GM23248 (cell line): ENCODE results near the gene GORASP1. TPM values are rescaled to one million over a fixed set of nuclear protein-coding genes. Genes with fewer than 3 reads are reported as not detected.

ENCODE experiments used
- DNase-seq: peaks from one replicate; pipeline ENCODE4 v3.0.0-alpha.2; 2015
- H2AFZ ChIP-seq: fragments of 200-600 bp; sonication (generic); 2 replicates; pipeline ENCODE4 v1.6.1; 2016; ENCODE audit warnings: antibody characterized with exemption
- H3F3A ChIP-seq: fragments of 200-600 bp; sonication (generic); 2 replicates; pipeline ENCODE4 v1.6.1; 2016; ENCODE audit warnings: mild to moderate bottlenecking, antibody characterized with exemption, mixed run types; ENCODE audit not compliant: insufficient read depth
- H3K27ac ChIP-seq: fragments of 200-600 bp; sonication (generic); 2 replicates; pipeline ENCODE4 v1.5.1; 2016; ENCODE audit warnings: mild to moderate bottlenecking
- H3K27me3 ChIP-seq: fragments of 200-600 bp; sonication (generic); replicated peaks from 2 replicates; pipeline ENCODE4 v1.6.1; 2016; ENCODE audit warnings: mild to moderate bottlenecking; ENCODE audit not compliant: insufficient read depth
- H3K36me3 ChIP-seq: fragments of 200-600 bp; sonication (generic); 2 replicates; pipeline ENCODE4 v1.6.1; 2016; ENCODE audit warnings: low read depth, mild to moderate bottlenecking
- H3K4me1 ChIP-seq: fragments of 200-600 bp; sonication (generic); 2 replicates; pipeline ENCODE4 v1.6.1; 2016; ENCODE audit warnings: mild to moderate bottlenecking; ENCODE audit not compliant: insufficient read depth
- H3K4me2 ChIP-seq: fragments of 200-600 bp; sonication (generic); one replicate; pipeline ENCODE4 v1.6.1; 2016; ENCODE audit warnings: mild to moderate bottlenecking; ENCODE audit not compliant: unreplicated experiment
- H3K4me3 ChIP-seq: fragments of 200-600 bp; sonication (generic); 2 replicates; pipeline ENCODE4 v1.5.1; 2016; ENCODE audit warnings: mild to moderate bottlenecking
- H3K79me2 ChIP-seq: fragments of 200-600 bp; sonication (generic); 2 replicates; pipeline ENCODE4 v1.6.1; 2016; ENCODE audit warnings: mild to moderate bottlenecking; ENCODE audit not compliant: insufficient read depth
- H3K9ac ChIP-seq: fragments of 200-600 bp; sonication (generic); 2 replicates; pipeline ENCODE4 v1.6.1; 2016; ENCODE audit warnings: mild to moderate bottlenecking
- H3K9me2 ChIP-seq: fragments of 200-600 bp; sonication (generic); 2 replicates; pipeline ENCODE4 v1.6.1; 2016; ENCODE audit warnings: mixed run types, mild to moderate bottlenecking, moderate library complexity; ENCODE audit not compliant: insufficient read depth
- H3K9me3 ChIP-seq: fragments of 200-600 bp; sonication (generic); one replicate; pipeline ENCODE4 v1.6.1; 2017; ENCODE audit warnings: low read depth
- H4K20me1 ChIP-seq: fragments of 200-600 bp; sonication (generic); 2 replicates; pipeline ENCODE4 v1.6.0; 2016; ENCODE audit not compliant: insufficient read depth
- EZH2 ChIP-seq: fragments of 200-600 bp; sonication (generic); IDR thresholded peaks from 2 replicates; pipeline ENCODE4 v1.6.1; 2018; ENCODE audit warnings: antibody characterized with exemption, mild to moderate bottlenecking; ENCODE audit not compliant: insufficient read depth, poor library complexity, severe bottlenecking
- EZH2phosphoT487 ChIP-seq: fragments of 200-600 bp; sonication (generic); IDR thresholded peaks from 2 replicates; pipeline ENCODE4 v1.6.1; 2018; ENCODE audit warnings: antibody characterized with exemption, moderate library complexity, mild to moderate bottlenecking, low read depth; ENCODE audit not compliant: insufficient read depth
- WGBS, 2 experiments: methylation state at CpG; one replicate each; pipeline ENCODE4 v1.1.6; 2015 to 2017; ENCODE audit warnings: low lambda C conversion rate in 2 of 2, low coverage in 1 of 2; ENCODE audit errors: missing lambda C conversion rate in 2 of 2; 5-methylcytosine and 5-hydroxymethylcytosine counted together
- in situ Hi-C: fragments of 300-500 bp; cut with MboI; formaldehyde crosslinking; loops from 2 replicates; pipeline ENCODE4 v1.15.0; 2020
- polyA plus RNA-seq: library from polyadenylated mRNA; unstranded; fragments of >200 nt; fragmentation: Nextera tagmentation; extraction: Ambion mirVana; gene quantifications from 2 replicates; pipeline ENCODE4 v1.2.1, GENCODE V29; 2016
- total RNA-seq: library from RNA; depleted of rRNA; stranded (reverse); fragments of >200 nt; shearing (Covaris generic); gene quantifications from 2 replicates; pipeline ENCODE4 v1.2.3, GENCODE V29; 2014

Gene GORASP1
- total and polyA plus RNA-seq, 2 experiments from 2014 or later: 33.1 to 63.8 TPM

DNA sequence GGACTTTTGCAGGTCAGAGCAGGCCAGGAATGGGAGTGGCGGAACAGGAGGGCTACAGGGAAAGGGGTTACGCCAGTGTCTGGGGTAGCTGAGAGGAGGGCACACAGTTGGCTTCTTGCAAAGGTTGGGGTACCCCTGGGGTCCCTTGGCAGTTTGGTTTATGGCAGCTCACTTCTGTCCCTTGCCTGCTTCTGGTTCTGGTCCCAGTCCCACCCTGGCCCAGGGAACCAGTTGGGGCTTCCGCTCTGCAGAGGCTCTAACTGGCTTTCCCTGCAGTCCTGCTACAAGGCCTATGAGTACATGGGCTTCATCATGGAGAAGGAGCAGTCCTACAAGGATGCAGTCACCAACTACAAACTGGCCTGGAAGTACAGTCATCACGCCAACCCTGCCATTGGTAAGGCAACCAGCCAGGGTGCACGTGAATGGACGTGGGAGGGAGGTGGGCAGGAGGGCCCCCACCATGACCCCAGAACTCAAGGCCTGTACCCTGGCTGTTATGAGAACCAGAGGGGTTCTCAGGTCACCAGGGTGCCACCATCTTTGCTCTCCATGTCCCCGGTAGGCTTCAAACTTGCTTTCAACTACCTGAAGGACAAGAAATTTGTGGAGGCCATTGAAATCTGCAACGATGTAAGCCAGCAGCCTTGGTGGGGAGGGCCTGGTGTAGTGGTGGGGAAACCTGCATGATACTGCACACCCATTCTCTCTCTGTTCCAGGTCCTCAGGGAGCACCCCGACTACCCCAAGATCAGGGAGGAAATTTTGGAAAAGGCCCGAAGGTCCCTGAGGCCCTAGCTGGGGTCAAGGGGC is 30.8 kb upstream of the GORASP1 start:
- Histone ChIP-seq H4K20me1 (no peaks in the 10 kb centered on the region; the same call in 1 of the 2 replicates), H3K4me1 (peaks cover 19% of the 10 kb centered on the region), H3K36me3 (peaks cover 11% of the 10 kb centered on the region), H2AFZ (no peak overlapping the region), H3F3A (peaks cover 15% of the 10 kb centered on the region; the same call in 1 of the 2 replicates), H3K27me3 (no peaks in the 10 kb centered on the region), H3K27ac (no peak overlapping the region), H3K4me2 (no peak overlapping the region), H3K4me3 (no peak overlapping the region), H3K9me3 (no peaks in the 10 kb centered on the region), H3K9ac (no peak overlapping the region), H3K79me2 (peaks cover 32% of the 10 kb centered on the region), H3K9me2 (no peaks in the 10 kb centered on the region)
- in situ Hi-C loops: no loop called here
- WGBS, 2 experiments: 77 to 82% methylated on average over 9 to 10 of the region's 10 CpGs
- no peak for DNase-seq
- TF ChIP-seq EZH2: no peak

DNA sequence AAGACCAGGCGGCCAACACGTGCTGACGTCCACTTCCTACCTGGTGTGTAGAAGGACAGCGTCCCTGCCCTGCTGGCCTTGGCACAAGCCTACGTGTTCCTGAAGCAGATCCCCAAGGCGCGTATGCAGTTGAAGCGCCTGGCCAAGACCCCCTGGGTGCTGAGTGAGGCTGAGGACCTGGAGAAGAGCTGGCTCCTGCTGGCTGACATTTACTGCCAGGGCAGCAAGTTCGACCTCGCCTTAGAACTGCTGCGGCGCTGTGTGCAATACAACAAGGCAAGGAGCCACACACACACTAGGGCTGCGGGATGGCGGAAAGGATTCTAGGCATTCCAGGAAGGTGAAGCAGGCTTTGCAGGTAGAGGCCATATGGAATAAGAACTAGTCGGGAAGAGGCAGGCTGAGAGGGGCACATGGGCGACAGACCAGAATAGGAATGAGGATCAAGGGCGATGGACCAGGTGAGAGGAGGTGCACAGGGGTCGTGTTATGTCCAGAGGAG is 30.1 kb upstream of the GORASP1 start:
- Histone ChIP-seq H3K9me2 (no peaks in the 10 kb centered on the region), H2AFZ (no peak overlapping the region), H3K4me3 (no peak overlapping the region), H3K9ac (no peak overlapping the region), H3K4me1 (peaks cover 19% of the 10 kb centered on the region), H3F3A (peaks cover 15% of the 10 kb centered on the region; the same call in 1 of the 2 replicates), H4K20me1 (no peaks in the 10 kb centered on the region; the same call in 1 of the 2 replicates), H3K9me3 (no peaks in the 10 kb centered on the region), H3K36me3 (peaks cover 4% of the 10 kb centered on the region), H3K4me2 (no peak overlapping the region), H3K27ac (no peak overlapping the region), H3K79me2 (peaks cover 25% of the 10 kb centered on the region), H3K27me3 (no peaks in the 10 kb centered on the region)
- 91 to 94% methylated on average over 18 of the region's 18 CpGs for WGBS, 2 experiments
- TF ChIP-seq EZH2: no peak
- TF ChIP-seq EZH2phosphoT487: no peak
- DNase-seq: no peak
- in situ Hi-C loops: no loop called here

GRCh38 chr3:39136533-39137434 is 29.4 kb upstream of the GORASP1 start:
- Histone ChIP-seq H3K9me2 (no peaks in the 10 kb centered on the region), H3F3A (peaks cover 15% of the 10 kb centered on the region; the same call in 1 of the 2 replicates), H3K79me2 (peaks cover 18% of the 10 kb centered on the region), H4K20me1 (no peaks in the 10 kb centered on the region; the same call in 1 of the 2 replicates), H3K9me3 (no peaks in the 10 kb centered on the region), H3K4me3 (no peak overlapping the region), H3K27me3 (no peaks in the 10 kb centered on the region), H2AFZ (no peak overlapping the region), H3K36me3 (no peaks in the 10 kb centered on the region; the same call in 1 of the 2 replicates), H3K4me2 (no peak overlapping the region), H3K4me1 (peaks cover 16% of the 10 kb centered on the region), H3K27ac (no peak overlapping the region), H3K9ac (no peak overlapping the region)
- TF ChIP-seq EZH2phosphoT487 (no peak), EZH2 (no peak)
- WGBS, 2 experiments: 90 to 93% methylated on average over 21 of the region's 21 CpGs
- in situ Hi-C loops: no loop called here
- DNase-seq: no peak

DNA sequence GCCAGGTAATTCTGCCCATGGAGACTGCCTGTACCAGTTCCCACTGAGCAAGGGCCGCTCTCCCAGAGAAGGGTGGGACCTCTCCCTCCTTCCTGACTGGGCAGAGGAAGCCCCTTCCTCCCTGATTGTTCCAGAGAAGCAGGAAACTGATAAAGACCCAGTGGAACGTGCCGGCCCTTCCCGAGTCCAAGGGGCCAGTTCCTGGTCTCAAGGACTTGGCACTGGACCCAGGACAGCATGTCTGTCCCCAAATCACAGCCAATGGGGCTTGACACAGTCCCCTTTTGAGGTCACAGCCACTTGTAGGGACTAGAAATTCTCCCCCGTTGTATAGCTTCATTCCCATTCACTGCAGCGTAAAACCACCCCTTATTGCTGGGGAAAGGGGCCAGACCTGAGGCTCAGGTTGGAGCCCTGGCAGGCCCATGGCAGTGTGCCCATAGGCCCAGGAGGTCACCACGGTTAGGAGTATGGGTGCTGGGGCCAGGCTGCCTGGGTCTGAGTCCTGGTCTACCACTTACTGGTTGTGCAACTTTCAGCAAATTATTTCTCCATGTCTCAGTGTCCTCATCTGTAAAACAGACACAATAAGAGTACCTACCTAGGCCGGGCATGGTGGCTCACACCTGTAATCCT is 27.9 kb upstream of the GORASP1 start:
- Histone ChIP-seq H3K4me3 (no peak overlapping the region), H3K9ac (no peak overlapping the region), H3K79me2 (peaks cover 3% of the 10 kb centered on the region), H3K4me2 (no peak overlapping the region), H3K9me2 (no peaks in the 10 kb centered on the region), H2AFZ (no peak overlapping the region), H3K9me3 (no peaks in the 10 kb centered on the region), H3K4me1 (0 out of 2 replicates have a peak, but pooled peaks cover 1% of the 10 kb centered on the region), H3F3A (peaks cover 9% of the 10 kb centered on the region; the same call in 1 of the 2 replicates), H3K36me3 (no peaks in the 10 kb centered on the region; the same call in 1 of the 2 replicates), H3K27me3 (no peaks in the 10 kb centered on the region), H3K27ac (no peak overlapping the region), H4K20me1 (no peaks in the 10 kb centered on the region)
- 84 to 87% methylated on average over 8 of the region's 8 CpGs for WGBS, 2 experiments
- no peak for DNase-seq
- TF ChIP-seq EZH2phosphoT487 (no peak), EZH2 (no peak)
- in situ Hi-C loops: no loop called here
